Esophagus muscularis mucosa (tissue), 2 donors: ENCODE results near the gene FRG2B.
"Not testable (repeated sequence)": the region's sequence is repeated elsewhere in the genome, so short reads cannot be mapped to it uniquely, and the experiment has no call there.

Experiments
- POLR2A ChIP-seq: fragments of 450-650 bp; IDR thresholded peaks from one replicate; pipeline ENCODE4 v1.6.1; 2017; ENCODE audit warnings: antibody characterized with exemption, moderate library complexity, mild to moderate bottlenecking, low read depth
- POLR2AphosphoS5 ChIP-seq, 2 donors: sonication (generic); formaldehyde crosslinking; IDR thresholded peaks; one replicate each; pipeline ENCODE4 v1.6.1; 2017; ENCODE audit warnings: antibody characterized with exemption in 2 of 2

GRCh38 chr10:133637202-133637845 is 10.7 kb upstream of the FRG2B start:
- not testable (repeated sequence) for TF ChIP-seq POLR2AphosphoS5 (IDR thresholded peaks at IDR 0.05); POLR2A
